MM.1S (cell line): ENCODE results near the gene PSG3.
"Not testable (repeated sequence)": the region's sequence is repeated elsewhere in the genome, so short reads cannot be mapped to it uniquely, and the experiment has no call there.

Experiments used
- DNase-seq: peaks from one replicate; pipeline ENCODE4 v3.0.0-alpha.2; 2015
- H2AFZ ChIP-seq: fragments of 300-600 bp; sonication (generic); 2 replicates; pipeline ENCODE4 v1.6.0; 2016; ENCODE audit warnings: antibody characterized with exemption, low read length
- H3F3A ChIP-seq: fragments of 300-600 bp; sonication (generic); 2 replicates; pipeline ENCODE4 v1.6.1; 2016; ENCODE audit warnings: mild to moderate bottlenecking, antibody characterized with exemption, low read length, moderate library complexity, mixed read lengths; ENCODE audit not compliant: insufficient read depth
- H3K27ac ChIP-seq: fragments of 300-600 bp; sonication (generic); 2 replicates; pipeline ENCODE4 v1.5.1; 2016; ENCODE audit warnings: mild to moderate bottlenecking, low read length
- H3K27me3 ChIP-seq: fragments of 300-600 bp; sonication (generic); replicated peaks from 2 replicates; pipeline ENCODE4 v1.6.0; 2016; ENCODE audit warnings: low read length; ENCODE audit not compliant: insufficient read depth
- H3K36me3 ChIP-seq: fragments of 300-600 bp; sonication (generic); replicated peaks from 2 replicates; pipeline ENCODE4 v1.6.1; 2016; ENCODE audit warnings: mild to moderate bottlenecking, low read length, mixed read lengths; ENCODE audit not compliant: insufficient read depth
- H3K4me1 ChIP-seq: fragments of 300-600 bp; sonication (generic); 2 replicates; pipeline ENCODE4 v1.6.1; 2016; ENCODE audit warnings: low read length, mixed read lengths
- H3K4me2 ChIP-seq: fragments of 300-600 bp; sonication (generic); 2 replicates; pipeline ENCODE4 v1.6.0; 2016; ENCODE audit warnings: low read depth, low read length
- H3K4me3 ChIP-seq: fragments of 300-600 bp; sonication (generic); 2 replicates; pipeline ENCODE4 v1.5.1; 2016; ENCODE audit warnings: low read length, mixed read lengths
- H3K79me2 ChIP-seq: fragments of 300-600 bp; sonication (generic); 2 replicates; pipeline ENCODE4 v1.6.1; 2016; ENCODE audit warnings: mixed run types, low read length, mixed read lengths
- H3K9ac ChIP-seq: fragments of 300-600 bp; sonication (generic); 2 replicates; pipeline ENCODE4 v1.6.1; 2016; ENCODE audit warnings: low read length, mixed read lengths
- H3K9me2 ChIP-seq: fragments of 300-600 bp; sonication (generic); replicated peaks from 2 replicates; pipeline ENCODE4 v1.6.1; 2016; ENCODE audit warnings: mild to moderate bottlenecking, low read length, mixed read lengths; ENCODE audit not compliant: insufficient read depth
- H3K9me3 ChIP-seq: fragments of 300-600 bp; sonication (generic); replicated peaks from 2 replicates; pipeline ENCODE4 v1.6.1; 2016; ENCODE audit warnings: mild to moderate bottlenecking, low read length, mixed read lengths; ENCODE audit not compliant: insufficient read depth
- H4K20me1 ChIP-seq: fragments of 300-600 bp; sonication (generic); 2 replicates; pipeline ENCODE4 v1.6.1; 2016; ENCODE audit warnings: mild to moderate bottlenecking, low read length, moderate library complexity, mixed read lengths; ENCODE audit not compliant: insufficient read depth
- EZH2 ChIP-seq: fragments of 300-600 bp; sonication (generic); optimal IDR thresholded peaks from 2 replicates; pipeline ENCODE3; 2017; ENCODE audit warnings: low read depth, mild to moderate bottlenecking, antibody characterized with exemption, low read length, mixed read lengths
- TF ChIP-seq, protein P1 (sequence below): fragments of 300-600 bp; sonication (generic); IDR thresholded peaks from 2 replicates; pipeline ENCODE4 v1.5.1; 2016; ENCODE audit warnings: antibody characterized with exemption, low read length, mixed read lengths

The PSG3 gene

DNA sequence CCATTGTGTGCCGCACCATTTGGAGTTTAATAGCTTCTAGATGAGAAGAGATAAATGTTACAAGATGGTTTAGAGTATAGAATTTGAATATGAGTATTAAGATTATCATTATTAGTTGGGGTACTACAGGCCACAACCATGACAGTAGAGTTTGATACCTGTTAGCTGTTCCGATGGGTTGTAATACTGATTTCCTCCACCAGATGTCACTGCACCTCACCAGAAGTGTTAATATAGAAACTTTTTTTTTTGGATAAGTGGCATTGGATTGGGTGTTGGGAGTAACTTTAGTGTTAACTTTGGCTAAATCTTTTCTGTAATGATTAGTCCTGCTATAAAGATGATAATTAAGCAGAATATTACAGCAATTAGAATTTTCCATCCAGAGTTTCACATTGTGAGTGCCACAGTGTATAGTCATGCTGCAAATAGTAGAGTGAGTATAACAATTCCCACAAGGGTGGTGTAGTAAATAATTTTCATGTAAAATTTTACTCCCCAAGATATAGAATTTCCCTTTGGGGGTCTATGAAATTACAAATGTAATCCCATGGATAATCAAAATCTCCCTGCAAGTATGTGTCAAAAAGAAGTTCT, 56.3 kb downstream of the PSG3 start:
- Histone ChIP-seq H3K79me2 (no peaks in the 10 kb centered on the region), H4K20me1 (no peaks in the 10 kb centered on the region), H3K4me2 (no peak overlapping the region), H3F3A (no peaks in the 10 kb centered on the region), H3K9me3 (no peaks in the 10 kb centered on the region), H3K27ac (no peak overlapping the region), H3K9me2 (no peaks in the 10 kb centered on the region), H2AFZ (no peak overlapping the region), H3K27me3 (0 out of 2 replicates have a peak, but pooled peaks cover 3% of the 10 kb centered on the region), H3K36me3 (no peaks in the 10 kb centered on the region), H3K9ac (no peak overlapping the region), H3K4me1 (no peaks in the 10 kb centered on the region), H3K4me3 (no peak overlapping the region)
- TF ChIP-seq, protein P1, sequence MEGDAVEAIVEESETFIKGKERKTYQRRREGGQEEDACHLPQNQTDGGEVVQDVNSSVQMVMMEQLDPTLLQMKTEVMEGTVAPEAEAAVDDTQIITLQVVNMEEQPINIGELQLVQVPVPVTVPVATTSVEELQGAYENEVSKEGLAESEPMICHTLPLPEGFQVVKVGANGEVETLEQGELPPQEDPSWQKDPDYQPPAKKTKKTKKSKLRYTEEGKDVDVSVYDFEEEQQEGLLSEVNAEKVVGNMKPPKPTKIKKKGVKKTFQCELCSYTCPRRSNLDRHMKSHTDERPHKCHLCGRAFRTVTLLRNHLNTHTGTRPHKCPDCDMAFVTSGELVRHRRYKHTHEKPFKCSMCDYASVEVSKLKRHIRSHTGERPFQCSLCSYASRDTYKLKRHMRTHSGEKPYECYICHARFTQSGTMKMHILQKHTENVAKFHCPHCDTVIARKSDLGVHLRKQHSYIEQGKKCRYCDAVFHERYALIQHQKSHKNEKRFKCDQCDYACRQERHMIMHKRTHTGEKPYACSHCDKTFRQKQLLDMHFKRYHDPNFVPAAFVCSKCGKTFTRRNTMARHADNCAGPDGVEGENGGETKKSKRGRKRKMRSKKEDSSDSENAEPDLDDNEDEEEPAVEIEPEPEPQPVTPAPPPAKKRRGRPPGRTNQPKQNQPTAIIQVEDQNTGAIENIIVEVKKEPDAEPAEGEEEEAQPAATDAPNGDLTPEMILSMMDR, result peak; percentile 73
- TF ChIP-seq EZH2, result no peak
- DNase-seq, result peak; percentile 36

DNA sequence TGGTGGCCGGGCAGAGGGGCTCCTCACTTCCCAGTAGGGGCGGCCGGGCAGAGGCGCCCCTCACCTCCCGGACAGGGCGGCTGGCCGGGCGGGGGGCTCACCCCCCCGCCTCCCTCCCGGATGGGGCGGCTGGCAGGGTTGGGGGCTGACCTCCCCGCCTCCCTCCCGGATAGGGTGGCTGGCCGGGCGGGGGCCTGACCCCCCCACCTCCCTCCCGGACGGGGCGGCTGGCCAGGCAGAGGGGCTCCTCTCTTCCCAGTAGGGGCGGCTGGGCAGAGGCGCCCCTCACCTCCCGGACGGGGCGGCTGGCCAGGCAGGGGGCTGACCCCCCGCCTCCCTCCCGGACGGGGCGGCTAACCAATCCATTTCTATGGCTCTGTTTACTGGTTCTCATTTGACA, 64.0 kb downstream of the PSG3 start:
- DNase-seq, H3K27me3 ChIP-seq, H3K9me3 ChIP-seq, H2AFZ ChIP-seq, H3K27ac ChIP-seq, H3K9me2 ChIP-seq, H3F3A ChIP-seq, H3K9ac ChIP-seq, H3K4me2 ChIP-seq, H3K4me3 ChIP-seq, H3K4me1 ChIP-seq, H3K79me2 ChIP-seq, H3K36me3 ChIP-seq, H4K20me1 ChIP-seq: not testable (repeated sequence)

DNA sequence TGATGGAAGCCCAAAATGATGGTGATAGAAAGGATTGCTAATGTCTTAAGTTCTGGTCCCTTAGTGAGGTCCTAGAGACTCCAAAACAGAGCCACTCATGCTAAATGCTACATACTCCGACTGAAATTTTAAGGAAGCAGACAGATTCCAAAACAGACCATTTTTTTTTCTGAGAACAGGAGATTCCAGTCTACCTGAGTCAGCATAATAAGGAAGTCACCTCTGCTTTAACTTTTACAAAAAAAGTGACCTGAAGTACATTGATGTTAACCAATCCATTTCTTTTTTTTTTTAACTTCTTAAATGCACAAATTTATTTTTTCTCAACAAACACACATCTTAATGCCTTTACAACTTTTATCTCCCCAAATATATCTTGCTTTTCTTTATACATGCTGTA, 65.7 kb downstream of the PSG3 start:
- not testable (repeated sequence) for H3K4me2 ChIP-seq

More for the DNA sequence above, 65.7 kb downstream of the PSG3 start:
- H3K9me2 ChIP-seq, DNase-seq, H3K36me3 ChIP-seq, H3K4me3 ChIP-seq, H3K9ac ChIP-seq, H3F3A ChIP-seq, H3K27ac ChIP-seq, H3K27me3 ChIP-seq, H3K9me3 ChIP-seq, H3K4me1 ChIP-seq, H2AFZ ChIP-seq, H4K20me1 ChIP-seq, H3K79me2 ChIP-seq: not testable (repeated sequence)
